ENCODE data around the gene PEX5. TPM values are rescaled to one million over a fixed set of nuclear protein-coding genes. Genes with fewer than 3 reads are reported as not detected.

PEX5 gene
- total RNA-seq, 2 donors from 2014 or later, result 73.5 to 106 TPM

DNA sequence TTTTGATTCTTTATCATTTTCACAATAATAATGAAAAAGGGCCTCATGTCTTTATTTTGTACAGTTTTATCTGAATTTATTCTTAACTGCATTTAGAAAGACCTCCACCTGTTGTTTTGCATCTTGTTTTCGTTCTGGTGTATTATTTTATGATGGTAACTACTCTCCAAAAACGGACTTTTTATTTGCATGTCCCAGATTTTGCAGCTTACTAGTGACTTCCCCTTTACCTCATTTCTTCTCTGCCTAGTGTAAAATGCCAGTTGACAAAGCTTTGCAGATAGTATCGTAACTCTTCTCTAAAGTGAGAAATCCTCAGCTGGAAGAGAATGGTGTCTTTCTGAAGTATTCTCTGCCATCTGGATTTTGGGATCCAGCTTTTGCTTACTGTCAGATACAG lies 17.2 kb downstream of the PEX5 start:
- Mint-ChIP-seq H3K36me3 (ENCODE audit: low read depth) (peaks cover 96% of the 10 kb centered on the region), H3K27me3 (ENCODE audit: insufficient read depth) (no peaks in the 10 kb centered on the region), H3K4me3 (no peak overlapping the region), H3K4me1 (no peaks in the 10 kb centered on the region), H3K9me3 (peaks cover 18% of the 10 kb centered on the region), H3K27ac (no peak overlapping the region)
- Histone ChIP-seq H3K27ac (ENCODE audit: low read depth, low read length) (no peak overlapping the region), H3K27me3 (ENCODE audit: control insufficient read depth, insufficient read depth, low read length, poor library complexity, severe bottlenecking) (no peaks in the 10 kb centered on the region), H3K9ac (ENCODE audit: extremely low read depth, low read length, poor library complexity, severe bottlenecking) (no peak overlapping the region), H3K9me3 (ENCODE audit: control insufficient read depth, low read length) (peaks cover 36% of the 10 kb centered on the region), H3K36me3 (ENCODE audit: control insufficient read depth, insufficient read depth, low read length) (peaks cover 100% of the 10 kb centered on the region), H3K4me3 (ENCODE audit: low read length) (no peak overlapping the region), H3K4me1 (ENCODE audit: control insufficient read depth, insufficient read depth, low read length) (no peaks in the 10 kb centered on the region)
- no peak for DNase-seq
- TF ChIP-seq, protein P1, sequence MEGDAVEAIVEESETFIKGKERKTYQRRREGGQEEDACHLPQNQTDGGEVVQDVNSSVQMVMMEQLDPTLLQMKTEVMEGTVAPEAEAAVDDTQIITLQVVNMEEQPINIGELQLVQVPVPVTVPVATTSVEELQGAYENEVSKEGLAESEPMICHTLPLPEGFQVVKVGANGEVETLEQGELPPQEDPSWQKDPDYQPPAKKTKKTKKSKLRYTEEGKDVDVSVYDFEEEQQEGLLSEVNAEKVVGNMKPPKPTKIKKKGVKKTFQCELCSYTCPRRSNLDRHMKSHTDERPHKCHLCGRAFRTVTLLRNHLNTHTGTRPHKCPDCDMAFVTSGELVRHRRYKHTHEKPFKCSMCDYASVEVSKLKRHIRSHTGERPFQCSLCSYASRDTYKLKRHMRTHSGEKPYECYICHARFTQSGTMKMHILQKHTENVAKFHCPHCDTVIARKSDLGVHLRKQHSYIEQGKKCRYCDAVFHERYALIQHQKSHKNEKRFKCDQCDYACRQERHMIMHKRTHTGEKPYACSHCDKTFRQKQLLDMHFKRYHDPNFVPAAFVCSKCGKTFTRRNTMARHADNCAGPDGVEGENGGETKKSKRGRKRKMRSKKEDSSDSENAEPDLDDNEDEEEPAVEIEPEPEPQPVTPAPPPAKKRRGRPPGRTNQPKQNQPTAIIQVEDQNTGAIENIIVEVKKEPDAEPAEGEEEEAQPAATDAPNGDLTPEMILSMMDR (conservative IDR thresholded peaks at IDR 0.05), result no peak
- WGBS, 2 experiments (ENCODE audit: insufficient coverage in 1 of 2, insufficient read length in 1 of 2), result 92% methylated on average over 3 of the region's 3 CpGs; no CpG with 5 or more reads in 1 of the 2 experiments

DNA sequence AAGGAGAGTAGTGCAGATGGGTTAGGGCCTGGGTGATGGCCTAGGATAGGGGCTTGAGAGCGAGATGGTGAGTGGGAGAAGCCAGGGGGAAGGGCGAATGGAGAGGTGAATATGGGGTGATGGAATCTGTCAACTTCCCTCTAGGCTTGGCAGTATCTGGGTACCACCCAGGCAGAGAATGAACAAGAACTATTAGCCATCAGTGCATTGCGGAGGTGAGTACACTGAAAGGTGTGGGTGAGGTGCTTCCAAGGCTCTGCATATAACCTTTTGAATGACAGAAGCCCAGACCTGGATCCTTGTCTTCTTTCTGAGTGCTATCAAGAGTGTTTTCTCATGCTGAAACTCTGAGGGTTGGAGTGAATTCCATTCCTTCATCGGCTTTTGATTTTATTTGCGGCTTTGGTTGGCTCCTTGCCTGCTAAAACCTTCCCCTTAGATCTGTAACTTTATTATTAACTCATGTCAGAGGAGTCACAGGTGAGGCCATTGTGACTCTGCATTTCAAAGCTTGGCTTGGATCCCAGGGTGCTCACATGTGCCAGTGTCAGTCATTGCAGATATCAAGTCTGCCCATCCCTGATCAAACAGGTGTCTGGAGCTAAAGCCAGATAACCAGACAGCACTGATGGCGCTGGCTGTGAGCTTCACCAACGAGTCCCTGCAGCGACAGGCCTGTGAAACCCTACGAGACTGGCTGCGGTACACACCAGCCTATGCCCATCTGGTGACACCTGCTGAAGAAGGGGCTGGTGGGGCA lies 18.6 kb downstream of the PEX5 start:
- DNase-seq, result no peak
- peaks cover 40% of the 10 kb centered on the region for H3K9me3 ChIP-seq (ENCODE audit: control insufficient read depth, low read length)
- Mint-ChIP-seq H3K27ac (no peak overlapping the region), H3K27me3 (ENCODE audit: insufficient read depth) (no peaks in the 10 kb centered on the region), H3K4me3 (no peak overlapping the region), H3K36me3 (ENCODE audit: low read depth) (peaks cover 95% of the 10 kb centered on the region), H3K9me3 (peaks cover 30% of the 10 kb centered on the region), H3K4me1 (no peaks in the 10 kb centered on the region)
- H3K36me3 ChIP-seq (ENCODE audit: control insufficient read depth, insufficient read depth, low read length), result peaks cover 96% of the 10 kb centered on the region
- H3K27me3 ChIP-seq (ENCODE audit: control insufficient read depth, insufficient read depth, low read length, poor library complexity, severe bottlenecking), result no peaks in the 10 kb centered on the region
- no peak overlapping the region for H3K4me3 ChIP-seq (ENCODE audit: low read length)
- H3K27ac ChIP-seq (ENCODE audit: low read depth, low read length), result no peak overlapping the region
- 95 to 100% methylated on average over 4 to 10 of the region's 10 CpGs for WGBS, 2 experiments (ENCODE audit: insufficient coverage in 1 of 2, insufficient read length in 1 of 2)
- H3K9ac ChIP-seq (ENCODE audit: extremely low read depth, low read length, poor library complexity, severe bottlenecking), result no peak overlapping the region
- no peaks in the 10 kb centered on the region for H3K4me1 ChIP-seq (ENCODE audit: control insufficient read depth, insufficient read depth, low read length)
- TF ChIP-seq, protein P1 (conservative IDR thresholded peaks at IDR 0.05), result no peak

DNA sequence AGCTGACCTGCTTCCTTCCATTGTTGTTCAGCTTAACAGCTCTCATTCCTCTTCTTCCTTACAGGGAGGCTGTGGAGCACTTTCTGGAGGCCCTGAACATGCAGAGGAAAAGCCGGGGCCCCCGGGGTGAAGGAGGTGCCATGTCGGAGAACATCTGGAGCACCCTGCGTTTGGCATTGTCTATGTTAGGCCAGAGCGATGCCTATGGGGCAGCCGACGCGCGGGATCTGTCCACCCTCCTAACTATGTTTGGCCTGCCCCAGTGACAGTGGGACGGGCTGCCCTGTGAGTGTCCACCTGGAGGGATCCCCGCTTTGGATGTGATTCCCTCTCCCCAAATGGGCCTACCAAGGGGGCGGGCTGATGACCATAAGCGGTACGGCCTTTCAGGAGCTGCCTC lies 20.5 kb downstream of the PEX5 start:
- Mint-ChIP-seq H3K36me3 (ENCODE audit: low read depth) (peaks cover 85% of the 10 kb centered on the region), H3K9me3 (peaks cover 42% of the 10 kb centered on the region), H3K27me3 (ENCODE audit: insufficient read depth) (no peaks in the 10 kb centered on the region), H3K4me3 (no peak overlapping the region), H3K4me1 (no peaks in the 10 kb centered on the region), H3K27ac (no peak overlapping the region)
- H3K9me3 ChIP-seq (ENCODE audit: control insufficient read depth, low read length), result peaks cover 44% of the 10 kb centered on the region
- no peaks in the 10 kb centered on the region for H3K4me1 ChIP-seq (ENCODE audit: control insufficient read depth, insufficient read depth, low read length)
- DNase-seq, result no peak
- WGBS, 2 experiments (ENCODE audit: insufficient coverage in 1 of 2, insufficient read length in 1 of 2), result 95 to 98% methylated on average over 11 to 14 of the region's 14 CpGs
- H3K36me3 ChIP-seq (ENCODE audit: control insufficient read depth, insufficient read depth, low read length), result peaks cover 77% of the 10 kb centered on the region
- no peaks in the 10 kb centered on the region for H3K27me3 ChIP-seq (ENCODE audit: control insufficient read depth, insufficient read depth, low read length, poor library complexity, severe bottlenecking)
- H3K4me3 ChIP-seq (ENCODE audit: low read length), result no peak overlapping the region
- no peak overlapping the region for H3K9ac ChIP-seq (ENCODE audit: extremely low read depth, low read length, poor library complexity, severe bottlenecking)
- no peak overlapping the region for H3K27ac ChIP-seq (ENCODE audit: low read depth, low read length)
- TF ChIP-seq, protein P1 (conservative IDR thresholded peaks at IDR 0.05), result no peak

Data from endodermal cell (in vitro differentiated cells).